B cell (primary cell): Measurements from ENCODE around the gene SUGCT. TPM values are rescaled to one million over a fixed set of nuclear protein-coding genes. Genes with fewer than 3 reads are reported as not detected.

Experiments
- ATAC-seq: fragments of 200-7000 bp; cut with Tn5 transposase; one replicate; pipeline ENCODE4 v1.10.0; 2021; ENCODE audit warnings: low read depth, mild to moderate bottlenecking, moderate number of reproducible peaks, moderate library complexity
- CTCF ChIA-PET: fragments of 350-600 bp; sonication (Branson Sonifier 250); formaldehyde crosslinking; loops from one replicate; lab custom pipeline; 2021; ENCODE audit warnings: antibody characterized with exemption, inconsistent platforms; lab: Charles Lee
- POLR2A ChIA-PET: fragments of 350-600 bp; sonication (Branson Sonifier 250); formaldehyde crosslinking; loops from one replicate; lab custom pipeline; 2021; ENCODE audit warnings: antibody characterized with exemption; lab: Charles Lee
- DNase-seq: peaks from one replicate; pipeline ENCODE4 v3.0.0; 2013
- H2AFZ ChIP-seq: 2 replicates; pipeline ENCODE4 v1.6.1; 2012; ENCODE audit warnings: mild to moderate bottlenecking, low read depth, low read length; ENCODE audit not compliant: insufficient read depth, poor library complexity, severe bottlenecking
- H3K27ac ChIP-seq, 2 donors: 1 replicate in 1 of 2; 2 replicates in 1 of 2; pipeline ENCODE4 v1.5.1; 2012 to 2013; ENCODE audit warnings: low read length in 2 of 2, mild to moderate bottlenecking in 2 of 2, moderate library complexity in 1 of 2
- H3K27me3 ChIP-seq, 4 experiments: fragments of 200-600 bp in 1 of 4; sonication (generic) in 1 of 4; replicated peaks in 1 of 4; 1 replicate in 2 of 4; 2 replicates in 2 of 4; pipeline versions ENCODE4 v1.6.1 to v1.7.0; 2013 to 2016; ENCODE audit warnings: low read length in 3 of 4, mild to moderate bottlenecking in 2 of 4, mixed read lengths in 1 of 4, moderate library complexity in 1 of 4; ENCODE audit not compliant: insufficient read depth in 4 of 4, control insufficient read depth in 3 of 4; ENCODE audit errors: control extremely low read depth in 1 of 4
- H3K36me3 ChIP-seq, 2 experiments: replicated peaks in 1 of 2; 1 replicate in 1 of 2; 2 replicates in 1 of 2; pipeline versions ENCODE4 v1.6.1 to v1.7.1; 2013; ENCODE audit warnings: low read length in 1 of 2; ENCODE audit not compliant: insufficient read depth in 2 of 2, control insufficient read depth in 1 of 2; ENCODE audit errors: control extremely low read depth in 1 of 2, extremely low read depth in 1 of 2
- H3K4me1 ChIP-seq, 2 donors: fragments of 200-600 bp in 1 of 2; sonication (generic) in 1 of 2; 1 replicate in 1 of 2; 2 replicates in 1 of 2; pipeline versions ENCODE4 v1.5.1 to v1.6.1; 2013 to 2017; ENCODE audit warnings: low read length in 2 of 2; ENCODE audit not compliant: control insufficient read depth in 2 of 2, insufficient read depth in 2 of 2
- H3K4me2 ChIP-seq: replicated peaks from 2 replicates; pipeline ENCODE3; 2012; ENCODE audit warnings: mild to moderate bottlenecking, low read depth, low read length; ENCODE audit not compliant: poor library complexity, severe bottlenecking
- H3K4me3 ChIP-seq, 5 experiments: fragments of 200-600 bp in 1 of 5; sonication (generic) in 1 of 5; 1 replicate in 3 of 5; 2 replicates in 2 of 5; pipeline versions ENCODE4 v1.5.1 to v1.7.0; 2011 to 2016; ENCODE audit warnings: low read length in 4 of 5, mild to moderate bottlenecking in 4 of 5, low read depth in 2 of 5, control low read depth in 1 of 5, moderate library complexity in 1 of 5; ENCODE audit not compliant: insufficient read depth in 1 of 5; ENCODE audit errors: control extremely low read depth in 1 of 5, extremely low read depth in 1 of 5
- H3K79me2 ChIP-seq: fragments of 200-600 bp; sonication (generic); one replicate; pipeline ENCODE4 v1.6.0; 2016; ENCODE audit warnings: low read length; ENCODE audit not compliant: control insufficient read depth, insufficient read depth
- H3K9ac ChIP-seq: fragments of 200-600 bp; sonication (generic); 2 replicates; pipeline ENCODE4 v1.6.1; 2017; ENCODE audit warnings: mild to moderate bottlenecking, low read length, moderate library complexity
- H3K9me3 ChIP-seq, 3 donors: one replicate each; pipeline versions ENCODE4 v1.6.1 to v1.7.1; 2013; ENCODE audit warnings: low read length in 2 of 3; ENCODE audit not compliant: control insufficient read depth in 2 of 3, insufficient read depth in 1 of 3; ENCODE audit errors: control extremely low read depth in 1 of 3
- H4K20me1 ChIP-seq: 2 replicates; pipeline ENCODE4 v1.6.0; 2012; ENCODE audit warnings: mild to moderate bottlenecking, low read length; ENCODE audit not compliant: insufficient read depth, control insufficient read depth, poor library complexity, severe bottlenecking
- H3K27ac Mint-ChIP-seq: one replicate; pipeline ENCODE4 v1.8.0; 2021; ENCODE audit warnings: mixed read lengths
- H3K27me3 Mint-ChIP-seq: one replicate; pipeline ENCODE4 v1.8.0; 2021; ENCODE audit warnings: mixed read lengths
- H3K4me1 Mint-ChIP-seq: one replicate; pipeline ENCODE4 v1.8.0; 2021; ENCODE audit warnings: mixed read lengths
- H3K4me3 Mint-ChIP-seq: one replicate; pipeline ENCODE4 v1.8.0; 2021; ENCODE audit warnings: mixed read lengths
- H3K9me3 Mint-ChIP-seq: one replicate; pipeline ENCODE4 v1.8.0; 2022; ENCODE audit warnings: mixed read lengths; ENCODE audit not compliant: insufficient read depth
- EZH2 ChIP-seq: IDR thresholded peaks from 2 replicates; pipeline ENCODE4 v1.6.1; 2012; ENCODE audit warnings: borderline replicate concordance, low read depth, mild to moderate bottlenecking, moderate library complexity, low read length; ENCODE audit not compliant: insufficient read depth, poor library complexity, severe bottlenecking
- WGBS: methylation state at CpG from one replicate; pipeline ENCODE4 v1.1.5; 2013; ENCODE audit warnings: missing lambda C conversion rate; ENCODE audit not compliant: insufficient coverage; 5-methylcytosine and 5-hydroxymethylcytosine counted together
- intact Hi-C: fragments of 100-400 bp; cut with micrococcal nuclease; formaldehyde crosslinking; loops from one replicate; pipeline ENCODE4 v1.10.0; 2022
- polyA plus RNA-seq: library from polyadenylated mRNA; depleted of rRNA; stranded (reverse); fragments of >200 nt; gene quantifications from 2 replicates; pipeline ENCODE4 v1.2.3, GENCODE V29; 2012
- total RNA-seq, 2 donors: library from RNA; stranded (reverse); fragments of 120-200 nt in 1 of 2; gene quantifications; 1 replicate in 1 of 2; 2 replicates in 1 of 2; pipeline versions ENCODE4 v1.2.3 to v1.2.4, GENCODE V29; 2013 to 2022
- TF ChIP-seq, protein P1 (sequence below): fragments of 200-600 bp; IDR thresholded peaks from one replicate; pipeline ENCODE4 v1.8.0; 2022; ENCODE audit warnings: antibody characterized with exemption, mild to moderate bottlenecking

SUGCT gene
- total and polyA plus RNA-seq, 2 donors (not counting 1 experiment from before 2014, with no cell fraction given) = 0.19 to 0.86 TPM

DNA sequence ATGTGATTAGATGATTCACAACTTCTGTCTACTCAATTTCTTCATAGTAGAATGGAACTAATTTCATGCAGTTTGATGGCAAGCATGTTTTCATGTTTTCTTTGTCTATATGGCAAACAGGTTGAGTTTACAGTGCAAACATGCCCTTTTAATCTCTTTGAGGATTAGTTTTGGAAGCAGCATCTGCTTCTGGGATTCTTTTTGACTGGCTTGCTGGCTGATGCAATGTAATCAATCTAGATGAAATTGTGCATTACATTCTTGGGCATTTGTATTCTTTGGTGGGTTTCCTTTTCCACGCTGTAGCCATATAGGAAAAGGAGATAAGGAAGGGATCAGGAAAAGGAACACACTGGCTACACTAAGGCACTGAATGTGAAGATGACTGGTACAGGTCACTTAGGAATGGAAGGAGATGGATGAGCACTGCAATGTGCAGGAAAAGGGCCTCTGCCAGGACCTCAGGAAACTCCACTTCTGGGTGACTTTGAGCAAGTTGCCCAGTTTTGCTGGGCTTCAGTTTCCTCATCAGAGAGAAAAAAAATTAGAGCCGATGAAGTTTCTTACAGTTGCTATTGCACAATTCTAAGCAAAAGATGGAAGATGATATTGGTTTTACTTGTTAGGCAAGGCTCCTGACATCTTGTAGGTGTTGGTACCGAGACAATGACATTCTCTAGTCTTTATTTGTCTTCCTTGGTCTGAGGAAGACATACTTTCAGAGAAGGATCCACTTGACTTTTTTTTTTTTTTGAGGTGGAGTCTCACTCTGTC lies 269.1 kb downstream of the SUGCT start:
- WGBS = 92% methylated on average over 3 of the region's 3 CpGs
- no peaks in the 10 kb centered on the region for H4K20me1 ChIP-seq
- H3K79me2 ChIP-seq = no peaks in the 10 kb centered on the region
- H3K4me3 ChIP-seq = no peak overlapping the region
- H3K4me2 ChIP-seq = no peak overlapping the region
- DNase-seq (no peak), ATAC-seq (no peak)
- TF ChIP-seq EZH2 = no peak
- TF ChIP-seq, protein P1, sequence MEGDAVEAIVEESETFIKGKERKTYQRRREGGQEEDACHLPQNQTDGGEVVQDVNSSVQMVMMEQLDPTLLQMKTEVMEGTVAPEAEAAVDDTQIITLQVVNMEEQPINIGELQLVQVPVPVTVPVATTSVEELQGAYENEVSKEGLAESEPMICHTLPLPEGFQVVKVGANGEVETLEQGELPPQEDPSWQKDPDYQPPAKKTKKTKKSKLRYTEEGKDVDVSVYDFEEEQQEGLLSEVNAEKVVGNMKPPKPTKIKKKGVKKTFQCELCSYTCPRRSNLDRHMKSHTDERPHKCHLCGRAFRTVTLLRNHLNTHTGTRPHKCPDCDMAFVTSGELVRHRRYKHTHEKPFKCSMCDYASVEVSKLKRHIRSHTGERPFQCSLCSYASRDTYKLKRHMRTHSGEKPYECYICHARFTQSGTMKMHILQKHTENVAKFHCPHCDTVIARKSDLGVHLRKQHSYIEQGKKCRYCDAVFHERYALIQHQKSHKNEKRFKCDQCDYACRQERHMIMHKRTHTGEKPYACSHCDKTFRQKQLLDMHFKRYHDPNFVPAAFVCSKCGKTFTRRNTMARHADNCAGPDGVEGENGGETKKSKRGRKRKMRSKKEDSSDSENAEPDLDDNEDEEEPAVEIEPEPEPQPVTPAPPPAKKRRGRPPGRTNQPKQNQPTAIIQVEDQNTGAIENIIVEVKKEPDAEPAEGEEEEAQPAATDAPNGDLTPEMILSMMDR = no peak
- H3K9ac ChIP-seq = no peak overlapping the region
- ChIA-PET CTCF (no interaction called here), POLR2A (no interaction called here)
- no peaks in the 10 kb centered on the region for H3K4me1 Mint-ChIP-seq
- H3K9me3 ChIP-seq = no peaks in the 10 kb centered on the region
- no peak overlapping the region for H3K4me3 Mint-ChIP-seq
- H3K27me3 Mint-ChIP-seq = no peaks in the 10 kb centered on the region
- no peak overlapping the region for H3K27ac ChIP-seq
- no peaks in the 10 kb centered on the region for H3K36me3 ChIP-seq
- H3K27ac Mint-ChIP-seq = no peak overlapping the region
- no peaks in the 10 kb centered on the region for H3K9me3 Mint-ChIP-seq
- H2AFZ ChIP-seq = no peak overlapping the region
- no peaks in the 10 kb centered on the region for H3K4me1 ChIP-seq
- H3K27me3 ChIP-seq = no peaks in the 10 kb centered on the region
- intact Hi-C loops = no loop called here

DNA sequence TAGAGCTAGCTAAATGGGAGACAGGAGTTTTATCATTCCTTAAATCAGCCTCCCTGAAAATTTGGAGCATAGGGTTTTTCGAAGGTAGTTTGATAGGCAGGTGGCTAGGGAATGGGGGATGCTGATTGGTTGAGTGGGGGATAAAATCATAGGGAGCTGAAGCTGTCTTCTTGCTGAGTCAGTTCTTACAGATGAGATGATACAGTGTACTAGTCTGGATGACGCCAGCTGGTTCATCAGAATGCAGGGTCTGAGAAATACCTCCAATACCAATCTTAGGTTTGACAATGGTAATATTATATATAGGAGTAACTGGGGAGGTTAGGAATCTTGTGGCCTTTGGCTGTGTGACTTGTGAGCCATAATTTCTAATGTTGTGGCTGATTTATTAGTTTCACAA lies 271.2 kb downstream of the SUGCT start:
- TF ChIP-seq, protein P1 = no peak
- TF ChIP-seq EZH2 = no peak
- no peaks in the 10 kb centered on the region for H3K9me3 Mint-ChIP-seq
- DNase-seq = no peak
- no peak overlapping the region for H3K4me2 ChIP-seq
- no peak for ATAC-seq
- no peaks in the 10 kb centered on the region for H3K4me1 Mint-ChIP-seq
- H3K27ac ChIP-seq = no peak overlapping the region
- no peaks in the 10 kb centered on the region for H3K9me3 ChIP-seq
- H4K20me1 ChIP-seq = no peaks in the 10 kb centered on the region
- no peaks in the 10 kb centered on the region for H3K27me3 ChIP-seq
- WGBS = 86% methylated on average over 2 of the region's 2 CpGs
- ChIA-PET CTCF (no interaction called here), POLR2A (no interaction called here)
- no peak overlapping the region for H3K4me3 Mint-ChIP-seq
- H2AFZ ChIP-seq = no peak overlapping the region
- no peak overlapping the region for H3K9ac ChIP-seq
- no peaks in the 10 kb centered on the region for H3K36me3 ChIP-seq
- H3K4me3 ChIP-seq = no peak overlapping the region
- no peak overlapping the region for H3K27ac Mint-ChIP-seq
- H3K79me2 ChIP-seq = no peaks in the 10 kb centered on the region
- no peaks in the 10 kb centered on the region for H3K4me1 ChIP-seq
- H3K27me3 Mint-ChIP-seq = no peaks in the 10 kb centered on the region
- intact Hi-C loops = no loop called here
